T-helper 17 cell (primary cell): ENCODE data around the gene RCL1. TPM values are rescaled to one million over a fixed set of nuclear protein-coding genes. Genes with fewer than 3 reads are reported as not detected.
"Not testable (repeated sequence)": the region's sequence is repeated elsewhere in the genome, so short reads cannot be mapped to it uniquely, and the experiment has no call there.

Source experiments
- ATAC-seq: fragments of 150-1000 bp; cut with Tn5 transposase; 2 replicates; pipeline ENCODE4 v1.10.0; 2021; ENCODE audit warnings: mild to moderate bottlenecking, moderate library complexity
- DNase-seq, 3 donors: peaks; one replicate each; pipeline versions ENCODE4 v3.0.0 to v3.0.0-alpha.2; 2020 to 2021
- H3K9me3 ChIP-seq: one replicate; pipeline ENCODE4 v1.7.0; 2013; ENCODE audit warnings: low read length, mild to moderate bottlenecking; ENCODE audit not compliant: control insufficient read depth, poor library complexity, severe bottlenecking
- H3K27ac Mint-ChIP-seq: one replicate; pipeline ENCODE4 v1.8.0; 2022; ENCODE audit warnings: mild to moderate bottlenecking, moderate library complexity, mixed read lengths
- H3K27me3 Mint-ChIP-seq: one replicate; pipeline ENCODE4 v1.8.0; 2022; ENCODE audit warnings: mixed read lengths
- H3K36me3 Mint-ChIP-seq: one replicate; pipeline ENCODE4 v1.8.0; 2022; ENCODE audit warnings: low read depth, mixed read lengths
- H3K4me1 Mint-ChIP-seq: one replicate; pipeline ENCODE4 v1.8.0; 2022; ENCODE audit warnings: mild to moderate bottlenecking, mixed read lengths
- H3K4me3 Mint-ChIP-seq: one replicate; pipeline ENCODE4 v1.8.0; 2022; ENCODE audit warnings: mild to moderate bottlenecking, moderate library complexity, mixed read lengths
- total RNA-seq, 4 donors: library from RNA in 2 of 4; stranded (reverse) in 2 of 4; gene quantifications; one replicate each; pipeline ENCODE4 v1.2.3 and lab custom pipeline; 2022 to 2026

RCL1 gene
- total RNA-seq, 2 donors from 2014 or later = 23.5 to 28.1 TPM

DNA sequence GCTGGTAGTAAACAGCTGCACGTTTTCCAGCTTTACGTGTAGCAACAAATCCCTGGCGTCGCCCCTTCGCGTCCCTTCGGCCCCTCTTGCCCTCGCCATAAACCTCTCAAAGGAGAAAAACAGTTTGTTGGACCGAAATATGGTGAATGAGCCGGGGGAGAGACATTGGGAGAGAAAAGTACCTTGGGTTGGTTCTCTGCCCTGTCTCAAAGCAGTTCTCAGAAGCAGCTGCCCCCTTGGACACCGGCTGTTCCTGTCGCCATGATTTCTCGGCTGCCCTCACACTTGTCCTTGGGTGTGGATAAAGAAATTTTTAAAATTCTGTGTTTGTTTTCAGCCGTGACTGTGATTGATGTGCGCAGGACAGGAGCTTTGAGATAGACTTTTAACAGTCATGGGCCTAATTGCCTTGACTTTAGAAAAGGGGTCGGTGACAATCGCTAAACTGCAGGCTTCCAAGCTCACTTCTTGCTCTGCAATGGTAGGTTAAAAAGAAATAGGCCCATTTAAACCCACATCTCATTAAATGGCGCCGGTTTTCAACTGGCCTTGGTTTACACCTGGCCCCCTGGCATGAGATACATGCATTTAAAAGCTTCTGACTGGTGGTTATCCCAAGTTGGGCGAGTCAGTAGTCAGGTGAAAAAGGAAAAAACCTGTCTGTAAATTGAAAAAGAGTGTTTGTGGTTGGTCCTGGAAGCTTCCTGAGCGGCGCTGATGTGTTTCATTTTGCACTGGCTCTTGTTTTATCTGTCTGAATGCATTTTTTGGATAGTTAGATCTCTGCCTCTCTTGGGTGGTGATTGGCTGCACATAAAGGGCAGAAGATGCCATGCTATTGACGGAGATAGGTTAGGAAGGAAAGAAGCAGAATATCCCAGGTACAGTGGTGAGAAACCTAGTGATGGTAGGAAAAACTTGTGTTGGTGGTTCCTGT is 983 bp downstream of the RCL1 start:
- Mint-ChIP-seq H3K4me3 (peak overlapping the region; percentile 96), H3K4me1 (peaks cover 35% of the 10 kb centered on the region), H3K36me3 (no peaks in the 10 kb centered on the region), H3K27ac (peak overlapping the region; percentile 93), H3K27me3 (no peaks in the 10 kb centered on the region)
- H3K9me3 ChIP-seq = no peaks in the 10 kb centered on the region
- DNase-seq = no peak
- ATAC-seq = no peak

DNA sequence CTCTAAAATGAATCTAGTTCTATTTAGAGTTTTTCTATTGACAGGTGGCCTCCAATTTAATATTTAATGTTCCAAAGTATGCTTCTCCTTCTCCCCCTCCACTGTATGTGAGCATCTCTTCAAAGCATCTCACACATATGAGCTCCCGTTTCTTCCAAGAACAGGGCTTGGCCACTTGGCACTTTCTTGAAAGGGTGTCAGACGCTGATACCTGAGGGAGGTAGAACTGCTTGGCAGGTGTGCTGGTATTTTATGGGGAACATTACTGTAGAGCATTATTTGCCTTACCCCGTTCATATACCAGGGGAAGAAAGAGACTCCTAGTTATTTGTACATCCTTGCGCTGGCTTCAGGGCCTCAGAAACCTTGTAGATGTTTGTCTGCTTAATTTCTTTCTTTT is 1.9 kb downstream of the RCL1 start:
- DNase-seq = no peak
- Mint-ChIP-seq H3K27me3 (no peaks in the 10 kb centered on the region), H3K27ac (no peak overlapping the region), H3K4me1 (peaks cover 42% of the 10 kb centered on the region), H3K4me3 (peak overlapping the region; percentile 28), H3K36me3 (no peaks in the 10 kb centered on the region)
- no peaks in the 10 kb centered on the region for H3K9me3 ChIP-seq
- ATAC-seq = no peak

DNA sequence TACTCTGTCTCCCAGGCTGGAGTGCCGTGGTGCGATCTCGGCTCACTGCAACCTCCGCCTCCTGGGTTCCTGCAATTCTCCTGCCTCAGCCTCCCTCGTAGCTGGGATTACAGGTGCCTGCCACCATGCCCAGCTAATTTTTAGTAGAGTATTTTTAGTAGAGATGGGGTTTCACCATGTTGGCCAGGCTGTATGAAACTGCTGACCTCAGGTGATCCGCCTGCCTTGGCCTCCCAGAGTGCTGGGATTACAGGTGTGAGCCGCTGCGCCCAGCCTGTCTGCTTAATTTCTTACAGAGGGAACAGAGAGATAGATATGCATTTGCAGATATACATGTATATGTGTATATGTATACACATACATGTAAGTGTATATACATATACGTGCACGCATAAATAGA is 2.4 kb downstream of the RCL1 start:
- not testable (repeated sequence) for DNase-seq, H3K27me3 Mint-ChIP-seq, ATAC-seq, H3K27ac Mint-ChIP-seq, H3K9me3 ChIP-seq, H3K36me3 Mint-ChIP-seq
- H3K4me1 Mint-ChIP-seq = peaks cover 42% of the 10 kb centered on the region
- H3K4me3 Mint-ChIP-seq = peak overlapping the region; percentile 28

DNA sequence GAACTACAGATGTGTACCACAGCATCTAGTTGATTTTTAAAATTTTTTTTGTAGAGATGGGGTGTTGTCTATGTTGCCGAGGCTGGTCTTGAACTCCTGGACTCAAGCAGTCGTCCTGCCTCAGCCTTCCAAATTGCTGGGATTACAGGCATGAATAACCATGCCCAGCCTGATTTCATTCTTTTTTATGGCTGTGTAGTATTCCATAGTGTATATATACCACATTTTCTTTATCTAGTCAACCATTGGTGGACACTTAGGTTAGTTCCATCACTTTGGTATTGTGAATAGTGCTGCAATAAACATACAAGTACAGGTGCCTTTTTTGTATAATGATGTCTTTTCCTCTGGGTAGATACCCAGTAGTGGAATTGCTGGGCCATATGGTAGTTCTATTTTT is 3.8 kb downstream of the RCL1 start:
- ATAC-seq (no peak), DNase-seq (no peak)
- Mint-ChIP-seq H3K4me1 (peaks cover 39% of the 10 kb centered on the region), H3K27me3 (no peaks in the 10 kb centered on the region), H3K4me3 (no peak overlapping the region), H3K36me3 (no peaks in the 10 kb centered on the region), H3K27ac (no peak overlapping the region)
- no peaks in the 10 kb centered on the region for H3K9me3 ChIP-seq

DNA sequence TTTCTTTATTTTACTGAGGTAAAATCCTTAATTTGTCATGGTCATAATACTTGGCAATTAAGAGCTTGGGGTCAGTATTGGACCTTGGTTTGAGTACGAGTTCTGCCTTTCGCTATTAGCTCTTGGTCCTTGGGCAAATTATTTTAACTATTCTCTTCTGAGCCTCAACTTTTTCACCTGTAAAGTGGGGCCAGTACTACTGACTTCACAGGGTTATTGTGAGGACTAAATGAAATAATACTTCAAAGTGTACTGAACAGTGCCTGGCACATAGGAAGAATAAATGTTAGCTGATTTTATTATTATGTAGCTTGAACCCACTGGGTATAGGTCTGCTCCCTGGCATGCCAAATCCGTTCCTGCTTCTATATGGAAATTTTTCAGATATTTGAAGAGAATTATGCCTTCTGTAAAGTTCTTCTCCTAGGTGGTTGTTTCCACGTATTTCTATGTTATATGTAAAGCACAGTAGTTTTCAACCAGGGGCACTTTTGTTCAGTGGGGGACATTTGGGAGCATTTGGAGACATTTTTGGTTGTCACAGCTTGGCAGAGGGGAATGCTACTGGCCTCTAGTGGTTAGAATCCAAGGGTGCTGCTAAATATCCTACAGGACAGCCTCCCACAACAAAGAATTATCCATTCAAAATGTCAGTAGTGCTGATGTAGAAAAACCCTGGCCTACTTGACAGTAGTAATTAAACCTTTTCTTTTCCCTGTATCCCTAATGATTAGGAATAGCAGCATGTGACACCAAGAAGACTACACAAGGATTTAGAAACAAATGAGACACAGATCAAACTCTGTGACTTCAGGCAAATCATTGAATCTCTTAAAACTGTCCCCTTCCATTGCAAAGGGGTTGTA is 4.5 kb downstream of the RCL1 start:
- H3K9me3 ChIP-seq = no peaks in the 10 kb centered on the region
- Mint-ChIP-seq H3K27ac (peak overlapping the region; percentile 37), H3K4me3 (no peak overlapping the region), H3K27me3 (no peaks in the 10 kb centered on the region), H3K4me1 (peaks cover 33% of the 10 kb centered on the region), H3K36me3 (no peaks in the 10 kb centered on the region)
- no peak for DNase-seq
- no peak for ATAC-seq

DNA sequence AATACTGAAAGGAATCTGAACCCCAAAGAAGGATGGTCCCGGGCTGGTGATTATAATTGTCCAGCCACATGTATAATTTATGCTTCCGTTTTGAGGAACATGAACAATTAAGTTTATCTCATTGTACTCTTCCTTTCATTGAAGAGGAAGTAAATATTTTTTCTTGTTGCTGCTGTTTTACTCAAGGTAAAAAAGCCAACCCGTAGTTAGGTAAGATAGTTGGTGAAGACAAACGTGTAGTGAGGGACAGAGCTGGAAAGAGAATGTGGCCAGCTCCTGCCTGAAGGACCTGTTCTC is 5.1 kb downstream of the RCL1 start:
- ATAC-seq (no peak), DNase-seq (no peak)
- H3K4me3 Mint-ChIP-seq = peak overlapping the region; percentile 45
- no peaks in the 10 kb centered on the region for H3K27me3 Mint-ChIP-seq
- peaks cover 33% of the 10 kb centered on the region for H3K4me1 Mint-ChIP-seq
- peak overlapping the region; percentile 37 for H3K27ac Mint-ChIP-seq
- H3K36me3 Mint-ChIP-seq = no peaks in the 10 kb centered on the region
- no peaks in the 10 kb centered on the region for H3K9me3 ChIP-seq

DNA sequence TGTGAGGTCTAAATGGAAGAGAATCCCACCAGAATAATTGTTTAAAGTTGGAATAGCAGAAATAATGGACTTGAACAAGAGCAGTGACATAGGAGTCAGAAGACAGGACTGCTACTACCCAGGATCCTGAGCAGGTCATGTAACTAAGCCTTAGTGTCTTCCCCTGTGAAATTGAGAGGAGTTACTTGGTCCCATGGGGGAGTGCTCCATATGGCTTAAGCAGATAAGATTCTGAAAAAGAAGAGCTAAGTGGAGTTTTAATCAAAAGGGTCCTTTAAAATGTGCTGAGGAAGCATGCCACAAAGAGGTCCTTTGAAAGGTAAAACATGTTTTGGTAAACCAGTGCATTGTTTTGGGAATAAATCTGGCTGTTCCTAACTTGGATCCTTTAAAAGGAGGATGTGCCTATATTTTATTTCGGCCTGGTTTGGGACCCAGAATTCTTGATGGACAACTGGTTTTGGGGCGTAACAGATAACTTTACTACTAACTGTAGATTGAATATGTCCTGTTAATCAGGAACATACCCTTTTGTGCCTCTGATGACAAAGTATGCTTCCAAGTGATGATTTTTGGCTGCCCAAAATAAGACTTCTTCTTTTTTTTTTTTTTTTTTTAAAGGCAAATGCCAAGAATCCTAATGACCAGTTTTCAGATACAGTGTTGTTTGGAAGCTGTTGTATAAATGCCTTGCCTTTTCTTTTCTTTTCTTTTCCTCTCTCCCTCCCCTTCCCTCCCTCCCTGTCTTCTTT is 5.7 kb downstream of the RCL1 start:
- peaks cover 35% of the 10 kb centered on the region for H3K4me1 Mint-ChIP-seq
- no peaks in the 10 kb centered on the region for H3K9me3 ChIP-seq
- H3K36me3 Mint-ChIP-seq = no peaks in the 10 kb centered on the region
- peak overlapping the region; percentile 45 for H3K4me3 Mint-ChIP-seq
- peak overlapping the region; percentile 37 for H3K27ac Mint-ChIP-seq
- H3K27me3 Mint-ChIP-seq = no peaks in the 10 kb centered on the region
- no peak for DNase-seq
- ATAC-seq = no peak

DNA sequence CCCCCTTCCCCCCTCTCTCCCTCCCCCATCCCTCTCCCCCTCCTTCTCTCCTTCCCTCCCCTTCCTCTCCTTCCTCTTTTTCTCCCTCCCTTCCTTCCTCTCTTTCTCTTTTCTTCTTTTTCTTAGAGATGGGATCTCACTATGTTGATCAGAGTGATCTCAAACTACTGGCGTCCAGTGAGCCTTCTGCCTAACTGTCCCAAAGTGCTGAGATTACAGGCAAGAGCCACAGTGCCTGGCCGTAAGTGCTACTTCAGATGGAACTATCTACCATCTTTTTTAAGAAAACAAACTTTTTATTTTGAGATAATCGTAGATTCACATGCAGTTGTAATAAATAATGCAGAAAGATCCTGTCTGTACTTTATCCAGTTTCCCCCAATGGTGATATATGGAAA is 6.3 kb downstream of the RCL1 start:
- ATAC-seq = no peak
- DNase-seq = no peak
- no peaks in the 10 kb centered on the region for H3K36me3 Mint-ChIP-seq
- no peak overlapping the region for H3K4me3 Mint-ChIP-seq
- H3K27ac Mint-ChIP-seq = no peak overlapping the region
- no peaks in the 10 kb centered on the region for H3K9me3 ChIP-seq
- H3K27me3 Mint-ChIP-seq = no peaks in the 10 kb centered on the region
- peaks cover 37% of the 10 kb centered on the region for H3K4me1 Mint-ChIP-seq

DNA sequence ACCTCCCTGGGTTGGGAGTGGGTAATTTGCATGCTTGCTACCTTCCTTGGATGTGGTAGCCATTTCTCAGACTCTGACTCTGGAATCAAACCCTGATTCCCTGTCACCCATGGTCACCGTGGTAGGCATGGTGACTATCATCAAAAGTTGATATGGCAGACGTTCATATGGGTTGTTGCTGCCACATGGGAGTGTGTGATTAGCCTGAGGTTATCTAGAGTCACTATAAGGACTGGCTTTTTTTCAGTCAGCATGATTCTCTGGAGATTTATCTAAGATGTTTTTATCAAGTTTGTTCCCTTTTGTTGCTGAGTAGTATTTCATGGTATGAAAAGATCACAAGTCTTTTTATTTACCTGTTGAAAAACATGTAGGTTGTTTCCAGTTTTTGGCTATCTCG is 7.0 kb downstream of the RCL1 start:
- Mint-ChIP-seq H3K36me3 (no peaks in the 10 kb centered on the region), H3K4me3 (no peak overlapping the region), H3K27ac (peak overlapping the region; percentile 3), H3K27me3 (no peaks in the 10 kb centered on the region), H3K4me1 (peaks cover 31% of the 10 kb centered on the region)
- DNase-seq = no peak
- ATAC-seq = no peak
- no peaks in the 10 kb centered on the region for H3K9me3 ChIP-seq

DNA sequence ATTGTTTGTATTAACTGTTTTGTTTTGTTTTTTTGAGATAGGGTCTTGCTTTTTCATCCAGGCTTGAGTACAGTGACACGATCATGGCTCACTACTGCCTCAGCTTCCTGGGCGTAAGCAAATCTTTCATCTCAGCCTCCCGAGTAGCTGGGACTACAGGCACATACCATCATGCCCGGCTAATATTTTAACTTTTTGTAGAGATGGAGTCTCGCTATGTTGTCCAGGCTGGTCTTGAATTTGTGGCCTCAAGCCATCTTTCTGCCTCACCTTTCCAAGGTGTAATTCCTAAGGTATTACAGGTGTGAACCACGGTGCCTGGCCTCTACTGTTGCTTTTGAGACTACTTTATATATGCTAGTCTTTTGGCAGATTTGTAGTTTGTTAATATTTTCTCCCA is 8.4 kb downstream of the RCL1 start:
- H3K9me3 ChIP-seq = peaks cover 2% of the 10 kb centered on the region
- H3K4me1 Mint-ChIP-seq = peaks cover 25% of the 10 kb centered on the region
- DNase-seq = no peak
- H3K36me3 Mint-ChIP-seq = no peaks in the 10 kb centered on the region
- no peaks in the 10 kb centered on the region for H3K27me3 Mint-ChIP-seq
- no peak overlapping the region for H3K4me3 Mint-ChIP-seq
- no peak for ATAC-seq
- H3K27ac Mint-ChIP-seq = peak overlapping the region; percentile 3

DNA sequence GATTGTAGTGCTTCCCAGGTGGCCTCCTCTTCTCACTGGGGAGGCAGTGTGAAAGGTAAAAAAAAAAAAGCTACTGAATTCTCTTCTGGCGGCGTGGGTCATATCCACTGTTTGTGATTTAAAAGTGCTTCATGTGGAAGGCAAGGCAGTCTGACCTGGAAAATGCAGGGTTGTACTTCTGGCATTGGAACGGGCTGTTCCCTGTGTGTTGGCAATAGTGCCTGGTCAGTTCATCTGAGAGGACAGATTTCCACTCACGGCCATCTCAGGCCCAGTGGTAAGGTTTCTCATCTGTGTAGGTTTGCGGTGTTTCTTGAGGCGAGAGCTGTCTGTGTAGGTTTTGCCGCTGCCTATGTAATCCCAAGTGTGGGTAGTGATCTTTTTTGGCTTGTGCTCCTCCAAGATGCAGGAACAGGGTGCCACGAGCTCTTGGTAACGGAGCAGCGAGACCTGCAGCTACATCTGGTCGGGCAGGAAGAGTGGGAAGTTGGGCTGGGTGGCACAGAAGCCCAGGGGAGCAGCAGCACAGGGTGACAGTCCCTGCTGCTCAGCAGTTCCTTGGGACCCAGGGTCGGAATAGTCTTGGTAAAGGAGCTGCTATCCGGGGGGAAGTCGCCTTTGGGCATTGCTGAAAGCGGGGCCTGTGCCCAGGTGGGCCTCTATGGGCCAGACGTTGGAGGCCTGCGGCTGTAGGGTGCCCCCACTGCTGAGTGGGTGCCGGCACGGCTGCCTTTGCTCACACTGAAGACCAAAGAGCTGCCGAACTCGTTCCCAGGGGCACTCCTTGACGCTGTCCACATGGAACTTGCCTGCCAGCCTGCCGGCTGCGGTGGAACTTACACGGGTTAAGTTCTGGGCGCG is 11.2 kb downstream of the RCL1 start:
- no peaks in the 10 kb centered on the region for H3K27me3 Mint-ChIP-seq
- no peak for ATAC-seq
- H3K9me3 ChIP-seq = peaks cover 6% of the 10 kb centered on the region
- peaks cover 20% of the 10 kb centered on the region for H3K4me1 Mint-ChIP-seq
- no peaks in the 10 kb centered on the region for H3K36me3 Mint-ChIP-seq
- H3K27ac Mint-ChIP-seq = no peak overlapping the region
- H3K4me3 Mint-ChIP-seq = no peak overlapping the region
- DNase-seq = no peak

DNA sequence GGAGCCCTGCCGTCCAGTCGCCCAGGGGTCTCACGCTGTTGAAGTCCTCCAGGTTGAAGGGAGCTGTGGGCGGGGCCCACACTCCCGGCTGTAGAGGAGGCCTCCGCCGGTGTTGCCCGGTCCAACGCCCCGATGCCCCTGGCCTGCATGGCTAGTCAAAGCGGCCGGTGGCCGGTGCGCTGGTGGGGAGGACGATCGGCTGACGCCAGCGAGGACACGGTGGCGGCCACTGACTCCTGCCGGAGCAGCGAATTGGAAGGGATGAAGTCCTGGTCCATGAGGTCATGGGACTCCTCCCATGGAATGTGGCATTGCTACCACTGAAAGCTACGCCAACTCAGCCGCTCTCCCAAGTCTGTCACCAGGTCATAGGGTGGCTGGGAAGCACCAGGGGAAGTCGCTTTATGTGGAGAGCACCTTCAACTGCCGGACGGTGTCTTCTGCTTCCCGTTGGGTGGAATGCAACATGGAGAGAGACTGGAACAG is 11.8 kb downstream of the RCL1 start:
- Mint-ChIP-seq H3K27ac (no peak overlapping the region), H3K4me3 (no peak overlapping the region), H3K4me1 (peaks cover 20% of the 10 kb centered on the region), H3K36me3 (no peaks in the 10 kb centered on the region), H3K27me3 (no peaks in the 10 kb centered on the region)
- no peak for DNase-seq
- ATAC-seq = no peak
- H3K9me3 ChIP-seq = peaks cover 6% of the 10 kb centered on the region
